Measurements from ENCODE around the gene PITPNM2.

DNA sequence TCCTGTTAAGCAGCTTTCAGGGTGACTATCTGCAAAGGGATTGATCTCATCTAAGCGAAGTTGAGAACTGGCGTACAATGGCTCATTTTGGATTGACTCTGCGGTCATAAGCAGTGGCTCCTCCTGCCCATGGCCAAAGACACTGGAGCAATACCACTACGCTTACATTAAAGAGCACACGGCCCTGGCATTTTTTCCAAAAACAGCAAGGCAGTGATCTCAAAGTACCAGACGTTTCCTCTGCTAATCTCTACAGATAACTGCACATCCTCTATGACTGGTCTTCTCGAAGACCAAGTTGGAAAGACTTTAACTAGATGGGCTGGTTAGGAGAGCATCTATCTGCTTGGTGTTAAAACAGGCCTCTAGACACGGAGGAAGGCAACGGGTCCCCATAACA, 2.7 kb downstream of the PITPNM2 start:
- TF ChIP-seq CTCF (IDR thresholded peaks at IDR 0.05), result no peak
- TF ChIP-seq EZH2 (IDR thresholded peaks at IDR 0.05), result no peak

Data from neural progenitor cell (in vitro differentiated cells).